A673 (cell line): Measurements from ENCODE around the gene EPB41L4B. TPM values are rescaled to one million over a fixed set of nuclear protein-coding genes. Genes with fewer than 3 reads are reported as not detected.
A peak's percentile ranks its signal among the peaks of the same experiment; 100 is the strongest.

ENCODE experiments used
- BruUV-seq: library from RNA; stranded (reverse); fragments of 400-500 nt; replicated peaks from 2 replicates; lab custom pipeline; 2021; lab: Mats Ljungman, UMichigan
- CTCF ChIA-PET: fragments of 300-600 bp; sonication (Branson Sonifier 250); formaldehyde crosslinking; loops from one replicate; lab custom pipeline; 2022; ENCODE audit warnings: antibody characterized with exemption; lab: Charles Lee
- POLR2A ChIA-PET: fragments of 300-600 bp; sonication (Branson Sonifier 250); formaldehyde crosslinking; loops from one replicate; lab custom pipeline; 2022; ENCODE audit warnings: antibody characterized with exemption; ENCODE audit not compliant: low non-redundant PET; lab: Charles Lee
- DNase-seq: peaks from one replicate; pipeline ENCODE4 v3.0.0-alpha.2; 2015; ENCODE audit warnings: low spot score
- H3K27ac ChIP-seq: fragments of 200-600 bp; sonication (generic); 2 replicates; pipeline ENCODE4 v1.5.1; 2016; ENCODE audit warnings: mixed run types, low read depth, mild to moderate bottlenecking, mixed read lengths, antibody characterized with exemption, low read length; ENCODE audit not compliant: poor library complexity, severe bottlenecking
- H3K27me3 ChIP-seq: fragments of 200-600 bp; sonication (generic); replicated peaks from 2 replicates; pipeline ENCODE4 v1.6.1; 2017; ENCODE audit warnings: mixed run types, low read depth, mild to moderate bottlenecking, mixed read lengths, antibody characterized with exemption, low read length; ENCODE audit not compliant: insufficient read depth, poor library complexity
- H3K36me3 ChIP-seq: fragments of 200-600 bp; sonication (generic); 2 replicates; pipeline ENCODE4 v1.6.1; 2016; ENCODE audit warnings: mixed run types, mild to moderate bottlenecking, mixed read lengths, antibody characterized with exemption, low read length; ENCODE audit not compliant: insufficient read depth, poor library complexity, severe bottlenecking
- H3K4me1 ChIP-seq: fragments of 200-600 bp; sonication (generic); 2 replicates; pipeline ENCODE4 v1.6.1; 2017; ENCODE audit warnings: mixed run types, mild to moderate bottlenecking, mixed read lengths, antibody characterized with exemption, low read length; ENCODE audit not compliant: insufficient read depth, poor library complexity, severe bottlenecking
- H3K4me3 ChIP-seq: fragments of 200-600 bp; sonication (generic); 2 replicates; pipeline ENCODE4 v1.5.1; 2016; ENCODE audit warnings: low read depth, mixed run types, mild to moderate bottlenecking, mixed read lengths, low read length; ENCODE audit not compliant: poor library complexity, severe bottlenecking
- H3K9me3 ChIP-seq: fragments of 200-600 bp; sonication (generic); 2 replicates; pipeline ENCODE4 v1.6.1; 2016; ENCODE audit warnings: mixed run types, low read depth, mild to moderate bottlenecking, mixed read lengths, antibody characterized with exemption, low read length; ENCODE audit not compliant: poor library complexity, severe bottlenecking
- CTCF ChIP-seq: fragments of 300-800, 200-600 bp; sonication (generic); conservative IDR thresholded peaks from 2 replicates; pipeline ENCODE4 v1.5.1; 2017; ENCODE audit warnings: low read depth, mild to moderate bottlenecking, antibody characterized with exemption, low read length, moderate library complexity, mixed read lengths
- EZH2 ChIP-seq: fragments of 200-600 bp; sonication (generic); IDR thresholded peaks from 2 replicates; pipeline ENCODE4 v1.6.1; 2017; ENCODE audit warnings: borderline replicate concordance, low read depth, mild to moderate bottlenecking, mixed read lengths, antibody characterized with exemption, low read length; ENCODE audit not compliant: poor library complexity, severe bottlenecking
- intact Hi-C: fragments of 100-400 bp; cut with micrococcal nuclease; formaldehyde crosslinking; loops from one replicate; pipeline ENCODE4 v1.10.0; 2022; ENCODE audit not compliant: unreplicated experiment
- total RNA-seq: library from RNA; stranded (reverse); gene quantifications from 2 replicates; pipeline ENCODE4 v1.2.3, GENCODE V29; 2021

The EPB41L4B gene
- total RNA-seq, 1 experiment from 2014 or later = not detected

GRCh38 chr9:109159583-109159982 is 161.3 kb downstream of the EPB41L4B start:
- Histone ChIP-seq H3K9me3 (no peaks in the 10 kb centered on the region), H3K4me1 (no peaks in the 10 kb centered on the region), H3K4me3 (no peak overlapping the region), H3K27ac (no peak overlapping the region), H3K36me3 (no peaks in the 10 kb centered on the region), H3K27me3 (peaks cover 15% of the 10 kb centered on the region)
- ChIA-PET CTCF (no interaction called here), POLR2A (no interaction called here)
- no TSS peak for BruUV-seq
- intact Hi-C loops = no loop called here
- DNase-seq = no peak
- no peak for TF ChIP-seq EZH2
- no peak for TF ChIP-seq CTCF

- POLR2A ChIA-PET = no interaction called here
- no TSS peak for BruUV-seq
- Histone ChIP-seq H3K36me3 (no peaks in the 10 kb centered on the region), H3K4me3 (no peak overlapping the region), H3K27me3 (peaks cover 11% of the 10 kb centered on the region), H3K27ac (no peak overlapping the region), H3K9me3 (no peaks in the 10 kb centered on the region), H3K4me1 (no peaks in the 10 kb centered on the region)
- intact Hi-C loops = no loop called here
- peak; percentile 6 for DNase-seq
- TF ChIP-seq CTCF (no peak), EZH2 (no peak)
- CTCF ChIA-PET = no interaction called here
Measured at GRCh38 chr9:109158651-109159050, 162.2 kb downstream of the EPB41L4B start.

GRCh38 chr9:109156708-109157107 is 164.2 kb downstream of the EPB41L4B start:
- H3K4me1 ChIP-seq = no peaks in the 10 kb centered on the region
- POLR2A ChIA-PET = no interaction called here
- CTCF ChIA-PET = no interaction called here
- no peaks in the 10 kb centered on the region for H3K27me3 ChIP-seq
- intact Hi-C loops = no loop called here
- no peak overlapping the region for H3K27ac ChIP-seq
- DNase-seq = no peak
- TF ChIP-seq EZH2 (no peak), CTCF (no peak)
- H3K9me3 ChIP-seq = peaks cover 6% of the 10 kb centered on the region
- H3K4me3 ChIP-seq = no peak overlapping the region
- BruUV-seq = no TSS peak
- no peaks in the 10 kb centered on the region for H3K36me3 ChIP-seq
